Epithelial cell of esophagus (primary cell): ENCODE measurements around the gene CHST8.

Experiments used
- DNase-seq: peaks from one replicate; pipeline ENCODE4 v3.0.0; 2010; ENCODE audit warnings: low read depth
- H3K4me3 ChIP-seq: 2 replicates; pipeline ENCODE4 v1.5.1; 2011; ENCODE audit warnings: mild to moderate bottlenecking, low read length, control low read depth
- TF ChIP-seq, protein P1 (sequence below): IDR thresholded peaks from 2 replicates; pipeline ENCODE4 v1.5.1; 2011; ENCODE audit warnings: low read depth, mild to moderate bottlenecking, low read length, control low read depth, inconsistent platforms; ENCODE audit not compliant: insufficient read depth; ENCODE audit errors: missing control alignments

The CHST8 gene

GRCh38 chr19:33627962-33628839 lies 6.4 kb downstream of the CHST8 start:
- no peak for DNase-seq
- H3K4me3 ChIP-seq, result no peak overlapping the region
- TF ChIP-seq, protein P1, sequence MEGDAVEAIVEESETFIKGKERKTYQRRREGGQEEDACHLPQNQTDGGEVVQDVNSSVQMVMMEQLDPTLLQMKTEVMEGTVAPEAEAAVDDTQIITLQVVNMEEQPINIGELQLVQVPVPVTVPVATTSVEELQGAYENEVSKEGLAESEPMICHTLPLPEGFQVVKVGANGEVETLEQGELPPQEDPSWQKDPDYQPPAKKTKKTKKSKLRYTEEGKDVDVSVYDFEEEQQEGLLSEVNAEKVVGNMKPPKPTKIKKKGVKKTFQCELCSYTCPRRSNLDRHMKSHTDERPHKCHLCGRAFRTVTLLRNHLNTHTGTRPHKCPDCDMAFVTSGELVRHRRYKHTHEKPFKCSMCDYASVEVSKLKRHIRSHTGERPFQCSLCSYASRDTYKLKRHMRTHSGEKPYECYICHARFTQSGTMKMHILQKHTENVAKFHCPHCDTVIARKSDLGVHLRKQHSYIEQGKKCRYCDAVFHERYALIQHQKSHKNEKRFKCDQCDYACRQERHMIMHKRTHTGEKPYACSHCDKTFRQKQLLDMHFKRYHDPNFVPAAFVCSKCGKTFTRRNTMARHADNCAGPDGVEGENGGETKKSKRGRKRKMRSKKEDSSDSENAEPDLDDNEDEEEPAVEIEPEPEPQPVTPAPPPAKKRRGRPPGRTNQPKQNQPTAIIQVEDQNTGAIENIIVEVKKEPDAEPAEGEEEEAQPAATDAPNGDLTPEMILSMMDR, result no peak

DNA sequence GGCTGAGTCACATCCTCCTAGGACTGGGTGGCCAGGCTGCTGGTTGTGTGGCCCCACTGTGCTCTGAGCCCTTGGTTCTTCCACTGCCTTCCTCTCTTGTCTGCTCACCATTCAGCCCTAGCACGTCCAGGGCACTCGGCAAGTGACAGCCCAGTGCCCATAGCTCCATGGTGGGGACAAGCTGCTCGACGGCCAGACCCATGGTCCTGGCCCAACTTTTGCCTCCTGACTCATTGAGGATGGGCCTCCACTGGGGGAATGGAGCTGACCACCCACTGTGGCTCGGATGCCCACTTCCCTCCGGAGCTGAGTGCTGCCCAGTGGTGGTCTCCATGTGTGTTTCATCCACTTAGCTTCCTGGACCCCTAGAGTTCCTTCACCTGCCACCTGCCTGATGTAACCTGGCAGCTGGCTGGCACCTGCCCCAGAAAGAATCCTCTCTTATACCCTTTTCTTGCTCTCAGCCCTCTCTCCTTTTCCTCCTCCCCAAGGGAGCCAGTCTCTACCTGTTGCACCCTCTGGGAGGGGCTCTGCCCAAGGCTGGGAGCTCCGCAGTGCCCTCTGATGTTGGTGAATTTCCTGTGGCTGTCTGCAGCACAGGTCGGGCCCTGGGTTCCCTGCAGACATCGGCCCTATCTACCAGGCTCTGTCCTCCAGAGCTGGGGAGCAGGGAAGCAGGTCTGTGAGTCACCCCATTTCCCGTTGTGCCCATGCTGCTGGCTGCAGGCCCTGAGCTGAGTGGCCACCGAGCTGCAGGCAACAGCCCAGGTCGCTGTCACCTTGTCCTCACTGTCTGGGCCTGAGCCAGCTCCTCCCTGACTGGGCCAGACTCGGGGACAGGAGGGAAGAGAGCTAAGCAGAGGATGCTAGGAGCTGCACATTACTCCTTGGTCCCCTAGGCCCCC lies 7.4 kb downstream of the CHST8 start:
- no peak overlapping the region for H3K4me3 ChIP-seq
- DNase-seq, result no peak
- TF ChIP-seq, protein P1, result no peak

GRCh38 chr19:33629826-33630375 lies 8.1 kb downstream of the CHST8 start:
- TF ChIP-seq, protein P1, result no peak
- H3K4me3 ChIP-seq, result no peak overlapping the region
- no peak for DNase-seq

GRCh38 chr19:33630880-33631608 lies 9.3 kb downstream of the CHST8 start:
- no peak for DNase-seq
- no peak overlapping the region for H3K4me3 ChIP-seq
- TF ChIP-seq, protein P1, result no peak

- no peak overlapping the region for H3K4me3 ChIP-seq
- no peak for DNase-seq
- TF ChIP-seq, protein P1, result no peak
Observed at GRCh38 chr19:33631609-33631973, 9.8 kb downstream of the CHST8 start.

DNA sequence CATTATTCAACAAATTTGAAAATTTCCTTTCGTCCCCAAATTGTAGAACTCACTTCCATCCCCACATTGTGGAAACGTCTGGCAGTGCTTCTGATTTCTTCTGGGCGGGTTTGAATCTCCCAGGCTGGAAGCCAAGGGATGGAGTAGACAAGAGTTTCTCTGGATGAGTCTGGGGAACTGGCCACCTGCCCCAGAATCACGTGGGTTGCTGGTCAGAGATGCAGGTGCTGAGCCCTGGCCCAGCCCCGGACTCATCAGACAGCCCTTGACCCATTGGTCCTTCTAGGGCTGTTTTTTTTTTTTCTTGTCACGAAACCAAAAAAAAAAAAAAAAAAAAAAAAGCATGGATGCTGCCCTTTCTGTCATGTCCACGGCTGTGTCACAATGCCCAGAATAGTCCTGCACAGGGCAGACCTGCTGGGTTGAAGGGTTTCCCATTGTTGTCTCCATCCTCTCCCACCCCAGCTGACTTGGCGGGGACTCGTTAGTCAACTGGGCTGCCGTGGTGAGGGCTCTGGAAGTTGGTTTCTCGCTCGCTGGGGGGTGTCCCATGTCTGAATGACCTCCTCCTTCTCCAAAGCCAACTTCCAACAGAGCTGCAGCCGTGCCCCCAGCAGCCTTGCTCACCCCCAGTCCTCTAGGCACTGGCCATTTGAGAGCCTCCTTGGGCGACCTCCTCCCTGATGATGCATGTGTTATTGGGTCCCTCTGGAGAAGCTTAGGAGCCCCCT lies 12.8 kb downstream of the CHST8 start:
- no peak overlapping the region for H3K4me3 ChIP-seq
- TF ChIP-seq, protein P1, result no peak
- no peak for DNase-seq
